Measurements from ENCODE around the gene FBLN1.

The FBLN1 gene

DNA sequence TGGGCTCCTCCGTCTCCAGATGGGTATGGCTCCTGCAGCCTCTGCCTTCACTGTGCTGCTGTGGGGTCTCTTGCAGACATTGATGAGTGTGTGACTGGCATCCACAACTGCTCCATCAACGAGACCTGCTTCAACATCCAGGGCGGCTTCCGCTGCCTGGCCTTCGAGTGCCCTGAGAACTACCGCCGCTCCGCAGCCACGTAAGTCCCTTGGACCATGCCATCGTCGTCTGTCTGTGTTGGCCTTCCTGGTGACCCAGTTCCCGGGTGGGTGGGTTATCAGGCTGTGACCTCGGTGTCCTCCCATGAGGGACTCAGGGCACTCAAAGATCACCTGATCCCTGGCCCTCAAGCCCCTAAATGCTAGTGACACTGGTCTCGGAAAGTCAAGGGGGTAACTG is 47.7 kb downstream of the FBLN1 start:
- DNase-seq (ENCODE audit: low read depth), result no peak
- no peak overlapping the region for H3K4me3 ChIP-seq (ENCODE audit: low read depth, low read length)
- TF ChIP-seq MAX (IDR thresholded peaks at IDR 0.05; ENCODE audit: low read depth, low read length) (no peak), POLR2A (IDR thresholded peaks at IDR 0.05; ENCODE audit: extremely low read depth, insufficient read length) (no peak), CTCF (IDR thresholded peaks at IDR 0.05; ENCODE audit: low read depth, low read length) (no peak), MYC (IDR thresholded peaks at IDR 0.05; ENCODE audit: low read depth, low read length) (no peak)

GRCh38 chr22:45550891-45551290 is 48.2 kb downstream of the FBLN1 start:
- TF ChIP-seq MYC (IDR thresholded peaks at IDR 0.05; ENCODE audit: low read depth, low read length), result no peak
- DNase-seq (ENCODE audit: low read depth), result no peak
- H3K4me3 ChIP-seq (ENCODE audit: low read depth, low read length), result no peak overlapping the region

DNA sequence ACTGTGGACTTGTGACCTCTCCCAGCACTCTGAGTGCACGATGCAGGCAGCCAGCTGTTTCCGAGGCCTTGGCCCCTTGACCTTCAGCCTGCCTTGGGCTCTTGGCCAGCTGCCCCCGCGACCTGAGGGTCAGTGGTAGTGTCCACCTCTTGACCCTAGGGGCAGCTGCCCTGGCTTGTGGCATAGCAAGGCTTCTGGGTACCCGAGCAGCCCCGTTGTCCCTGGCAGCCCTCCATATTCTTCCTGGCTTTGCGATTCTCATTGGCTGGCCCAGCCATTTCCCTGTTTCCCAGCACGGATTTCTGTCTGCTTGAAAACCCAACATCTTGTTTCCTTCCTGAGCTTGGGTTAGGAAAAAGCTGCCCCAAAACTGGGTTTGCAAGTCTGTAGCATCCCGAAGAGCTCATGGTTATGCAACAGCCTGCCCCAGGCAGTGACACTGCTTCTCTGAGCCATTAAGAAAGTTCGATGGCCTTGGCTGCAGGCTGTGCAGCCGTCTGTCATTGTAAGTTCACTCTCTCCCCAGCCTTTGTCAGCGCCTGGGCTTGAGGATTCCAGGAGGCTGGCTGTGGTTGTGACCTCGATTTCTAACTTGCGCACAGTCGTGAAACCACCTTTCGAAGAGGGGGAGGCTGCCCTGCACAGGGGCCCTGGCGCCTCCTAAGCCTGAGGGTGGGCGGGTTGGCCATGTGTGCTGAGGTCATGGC is 48.8 kb downstream of the FBLN1 start:
- no peak for TF ChIP-seq POLR2A (IDR thresholded peaks at IDR 0.05; ENCODE audit: extremely low read depth, insufficient read length)
- TF ChIP-seq MYC (IDR thresholded peaks at IDR 0.05; ENCODE audit: low read depth, low read length), result no peak
- no peak for TF ChIP-seq CTCF (IDR thresholded peaks at IDR 0.05; ENCODE audit: low read depth, low read length)
- TF ChIP-seq MAX (IDR thresholded peaks at IDR 0.05; ENCODE audit: low read depth, low read length), result no peak
- peak; percentile 62 for DNase-seq (ENCODE audit: low read depth)
- peak overlapping the region; percentile 39 for H3K4me3 ChIP-seq (ENCODE audit: low read depth, low read length)

- peak overlapping the region; percentile 39 for H3K4me3 ChIP-seq (ENCODE audit: low read depth, low read length)
- DNase-seq (ENCODE audit: low read depth), result peak; percentile 59
- TF ChIP-seq MYC (IDR thresholded peaks at IDR 0.05; ENCODE audit: low read depth, low read length) (no peak), MAX (IDR thresholded peaks at IDR 0.05; ENCODE audit: low read depth, low read length) (no peak), POLR2A (IDR thresholded peaks at IDR 0.05; ENCODE audit: extremely low read depth, insufficient read length) (no peak), CTCF (IDR thresholded peaks at IDR 0.05; ENCODE audit: low read depth, low read length) (no peak)
These were observed 49.3 kb downstream of the FBLN1 start for GRCh38 chr22:45552017-45552411.

DNA sequence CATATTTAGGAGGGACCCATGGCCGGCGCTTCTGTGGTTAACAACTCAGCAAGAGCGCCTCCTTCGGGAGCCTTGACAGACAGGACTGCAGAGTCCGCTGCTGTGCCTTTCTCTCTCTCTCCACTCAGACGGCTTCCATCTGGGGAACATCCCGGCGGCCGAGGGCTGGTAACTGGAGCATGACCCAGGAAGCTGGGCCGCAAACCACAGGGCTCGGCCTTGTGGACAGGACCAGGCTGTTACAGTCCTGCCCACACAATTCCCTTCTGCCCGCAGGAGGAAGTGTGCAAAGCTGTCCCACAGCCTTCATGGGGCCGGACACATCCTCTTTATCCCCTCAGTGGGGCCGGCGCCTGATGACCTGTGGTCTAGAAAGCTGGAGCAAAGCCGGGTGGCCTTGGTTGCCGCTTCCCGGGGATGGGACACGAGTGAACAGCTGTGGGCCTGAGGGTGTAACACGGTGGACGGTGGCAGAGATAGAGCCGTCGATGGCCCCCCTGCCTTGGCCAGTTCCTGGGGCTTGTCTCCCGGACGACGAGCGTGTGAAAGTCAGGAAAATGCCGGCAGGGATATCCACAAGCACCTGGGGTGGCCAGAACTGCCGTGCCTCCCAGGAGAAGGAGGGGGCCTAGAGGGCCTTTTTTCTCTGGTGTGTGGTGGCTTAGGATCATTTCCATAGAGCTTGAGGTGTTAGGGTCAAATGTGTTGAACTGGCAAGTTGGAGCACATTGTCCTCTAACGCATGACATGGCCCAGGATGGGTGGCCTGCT is 50.1 kb downstream of the FBLN1 start:
- peak overlapping the region; percentile 39 for H3K4me3 ChIP-seq (ENCODE audit: low read depth, low read length)
- peak; percentile 90 for DNase-seq (ENCODE audit: low read depth)
- TF ChIP-seq MAX (IDR thresholded peaks at IDR 0.05; ENCODE audit: low read depth, low read length) (no peak), CTCF (IDR thresholded peaks at IDR 0.05; ENCODE audit: low read depth, low read length) (peak; percentile 50)

GRCh38 chr22:45553351-45554039 is 50.8 kb downstream of the FBLN1 start:
- TF ChIP-seq MAX (IDR thresholded peaks at IDR 0.05; ENCODE audit: low read depth, low read length), result no peak
- peak; percentile 90 for TF ChIP-seq CTCF (IDR thresholded peaks at IDR 0.05; ENCODE audit: low read depth, low read length)
- H3K4me3 ChIP-seq (ENCODE audit: low read depth, low read length), result no peak overlapping the region
- DNase-seq (ENCODE audit: low read depth), result peak; percentile 79
